T1000 (cell line): ENCODE measurements around the gene MAPT.
"Not testable (repeated sequence)": the region's sequence is repeated elsewhere in the genome, so short reads cannot be mapped to it uniquely, and the experiment has no call there.

ENCODE experiments used
- DNase-seq: peaks from one replicate; lab custom pipeline; 2025; ENCODE audit warnings: mixed read lengths; lab: John Stamatoyannopoulos, UW

MAPT gene

DNA sequence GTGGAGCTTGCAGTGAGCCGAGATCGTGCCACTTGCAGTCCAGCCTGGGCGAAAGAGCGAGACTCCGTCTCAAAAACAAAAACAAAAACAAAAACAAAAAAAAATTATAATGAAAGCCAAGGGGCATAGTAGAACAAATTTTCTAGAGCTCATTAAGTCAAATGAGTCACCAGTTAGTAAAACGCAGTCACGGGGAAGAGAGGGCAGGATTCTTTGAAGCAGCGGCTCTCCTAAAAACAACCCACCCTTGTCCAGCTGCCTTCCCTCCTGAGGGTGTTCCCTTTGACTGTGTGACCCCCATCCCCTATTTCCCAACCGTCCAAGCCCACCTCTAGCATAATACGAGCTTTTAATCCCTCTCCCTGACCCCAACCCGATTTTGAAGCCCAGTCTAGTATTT is 60.6 kb downstream of the MAPT start:
- DNase-seq, result no peak

DNA sequence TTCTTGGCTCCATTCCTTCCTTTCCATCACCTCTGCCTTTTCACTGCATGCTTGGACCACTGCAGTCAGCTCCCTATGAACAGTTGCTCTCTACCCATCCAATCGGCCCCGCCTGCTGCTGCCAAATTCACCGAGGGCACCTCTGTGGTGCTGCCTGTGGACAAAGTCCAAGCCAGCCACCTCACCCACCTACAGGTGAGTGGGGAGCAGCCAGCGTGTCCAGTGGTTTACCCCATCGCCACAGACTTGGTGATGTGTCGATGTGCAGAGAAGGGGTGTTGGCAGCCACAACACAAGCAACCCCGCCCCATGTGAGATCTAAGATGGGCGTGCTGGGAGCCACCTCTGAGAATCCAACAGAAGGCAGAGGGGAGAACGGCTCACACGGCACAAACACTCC is 61.0 kb downstream of the MAPT start:
- no peak for DNase-seq

DNA sequence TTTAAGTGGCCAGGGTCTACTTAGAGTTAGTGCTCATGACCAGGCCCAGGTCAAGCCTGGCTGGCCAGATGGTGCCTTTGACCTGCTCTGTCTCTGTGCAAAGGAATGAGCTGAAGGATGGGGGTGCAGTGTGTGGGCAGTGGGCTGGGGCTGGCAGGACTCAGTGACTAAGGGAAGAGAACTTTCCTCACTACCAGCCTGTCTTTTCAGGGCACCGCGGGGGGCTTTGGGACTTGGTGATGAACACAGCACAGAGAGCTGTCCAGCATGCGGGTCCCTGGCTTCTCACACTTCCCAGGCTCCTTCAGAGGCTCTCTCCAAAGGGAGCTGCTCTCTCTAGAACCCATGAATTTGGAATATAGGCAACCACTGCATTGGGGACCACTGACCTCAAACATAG is 61.7 kb downstream of the MAPT start:
- no peak for DNase-seq

DNA sequence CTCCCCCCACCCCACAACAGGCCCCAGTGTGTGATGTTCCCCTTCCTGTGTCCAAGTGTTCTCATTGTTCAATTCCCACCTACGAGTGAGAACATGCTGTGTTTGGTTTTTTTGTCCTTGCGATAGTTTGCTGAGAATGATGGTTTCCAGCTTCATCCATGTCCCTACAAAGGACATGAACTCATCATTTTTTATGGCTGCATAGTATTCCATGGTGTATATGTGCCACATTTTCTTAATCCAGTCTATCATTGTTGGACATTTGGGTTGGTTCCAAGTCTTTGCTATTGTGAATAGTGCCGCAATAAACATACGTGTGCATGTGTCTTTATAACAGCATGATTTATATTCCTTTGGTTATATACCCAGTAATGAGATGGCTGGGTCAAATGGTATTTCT is 62.4 kb downstream of the MAPT start:
- DNase-seq, result not testable (repeated sequence)

DNA sequence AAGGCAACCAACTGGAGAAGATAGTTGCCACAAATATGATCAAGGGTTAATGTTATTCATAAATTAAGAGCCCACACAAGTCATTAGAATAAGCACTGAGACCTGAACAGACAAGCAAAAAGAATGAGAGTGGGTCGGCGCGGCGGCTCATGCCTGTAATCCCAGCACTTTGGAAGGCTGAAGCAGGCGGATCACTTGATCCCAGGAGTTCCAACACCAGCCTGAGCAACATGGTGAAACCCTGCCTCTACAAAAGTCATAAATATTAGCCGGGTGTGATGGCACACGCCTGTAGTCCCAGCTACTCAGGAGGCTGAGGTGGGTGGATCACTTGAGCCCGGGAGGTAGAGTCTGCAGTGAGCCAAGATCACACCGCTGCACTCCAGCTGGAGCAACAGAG is 64.0 kb downstream of the MAPT start:
- no peak for DNase-seq

DNA sequence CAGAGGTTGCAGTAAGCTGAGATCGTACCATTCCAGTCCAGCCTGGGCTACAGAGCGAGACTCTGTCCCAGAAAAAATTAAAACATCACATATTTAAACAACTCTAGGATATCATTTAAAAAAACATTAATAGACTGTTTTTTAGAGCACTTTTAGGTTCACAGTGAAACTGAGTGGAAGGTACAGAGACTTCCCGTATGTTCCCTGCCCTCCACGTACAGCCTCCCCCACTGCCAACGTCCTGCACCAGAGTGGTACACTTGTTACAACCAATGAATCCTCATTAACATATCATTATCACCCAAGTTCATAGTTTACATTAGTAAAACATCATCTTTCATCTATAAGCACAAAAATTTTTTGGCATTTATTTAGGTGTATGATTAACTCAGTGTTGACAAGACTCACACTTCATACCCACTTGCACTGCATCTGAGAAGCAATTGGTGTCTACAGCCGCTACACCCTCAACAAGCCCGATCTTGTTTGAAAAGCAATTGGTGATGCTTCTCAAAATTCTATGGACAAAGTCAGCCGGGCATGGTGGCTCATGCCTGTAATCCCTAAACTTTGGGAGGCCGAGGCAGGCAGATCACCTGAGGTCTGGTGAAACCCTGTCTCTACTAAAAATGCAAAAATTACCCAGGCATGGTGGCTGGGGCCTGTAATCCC is 64.8 kb downstream of the MAPT start:
- no peak for DNase-seq

DNA sequence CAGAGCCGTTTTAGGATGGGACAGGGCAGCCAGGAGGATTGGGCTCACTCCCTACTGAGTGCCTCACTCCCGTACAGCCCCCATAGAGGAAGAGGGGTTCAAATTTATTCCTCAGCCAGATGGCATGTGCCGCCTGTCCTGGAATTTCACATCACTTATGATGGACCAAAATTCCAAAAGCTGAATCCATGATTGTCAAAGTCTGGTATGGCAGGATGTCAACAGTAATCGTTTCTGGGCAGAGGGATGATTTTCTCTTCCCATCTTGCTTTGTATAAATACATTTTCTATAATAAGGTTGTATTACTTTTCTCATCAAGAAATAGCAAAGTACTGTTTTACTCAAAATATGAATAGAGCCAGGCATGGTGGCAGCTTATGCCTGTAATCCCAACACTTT is 66.0 kb downstream of the MAPT start:
- no peak for DNase-seq

DNA sequence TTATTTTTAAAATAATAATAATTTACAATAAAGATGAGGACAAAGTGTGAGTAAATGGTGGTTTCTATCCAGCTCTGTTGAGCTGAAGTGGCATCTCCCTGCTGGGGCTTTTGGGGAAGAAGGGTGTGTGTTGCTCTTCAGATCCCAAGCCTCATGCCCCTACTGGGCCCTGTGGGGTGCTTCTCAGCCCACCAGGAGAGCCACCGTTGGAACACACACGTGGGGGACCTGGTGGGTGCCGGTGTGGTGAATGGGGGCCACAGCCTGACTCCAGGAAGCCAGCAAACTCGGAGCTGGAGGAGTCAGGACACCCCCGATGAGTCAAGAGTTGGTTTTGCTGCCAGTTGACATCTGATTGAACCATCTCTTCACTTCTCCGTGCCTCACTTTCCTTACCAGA is 66.9 kb downstream of the MAPT start:
- DNase-seq, result no peak

DNA sequence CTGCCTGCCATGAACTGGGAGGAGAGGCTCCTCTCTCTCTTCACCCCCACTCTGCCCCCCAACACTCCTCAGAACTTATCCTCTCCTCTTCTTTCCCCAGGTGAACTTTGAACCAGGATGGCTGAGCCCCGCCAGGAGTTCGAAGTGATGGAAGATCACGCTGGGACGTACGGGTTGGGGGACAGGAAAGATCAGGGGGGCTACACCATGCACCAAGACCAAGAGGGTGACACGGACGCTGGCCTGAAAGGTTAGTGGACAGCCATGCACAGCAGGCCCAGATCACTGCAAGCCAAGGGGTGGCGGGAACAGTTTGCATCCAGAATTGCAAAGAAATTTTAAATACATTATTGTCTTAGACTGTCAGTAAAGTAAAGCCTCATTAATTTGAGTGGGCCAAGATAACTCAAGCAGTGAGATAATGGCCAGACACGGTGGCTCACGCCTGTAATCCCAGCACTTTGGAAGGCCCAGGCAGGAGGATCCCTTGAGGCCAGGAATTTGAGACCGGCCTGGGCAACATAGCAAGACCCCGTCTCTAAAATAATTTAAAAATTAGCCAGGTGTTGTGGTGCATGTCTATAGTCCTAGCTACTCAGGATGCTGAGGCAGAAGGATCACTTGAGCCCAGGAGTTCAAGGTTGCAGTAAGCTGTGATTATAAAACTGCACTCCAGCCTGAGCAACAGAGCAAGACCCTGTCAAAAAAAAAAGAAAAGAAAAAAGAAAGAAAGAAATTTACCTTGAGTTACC is 68.0 kb downstream of the MAPT start:
- DNase-seq, result no peak

DNA sequence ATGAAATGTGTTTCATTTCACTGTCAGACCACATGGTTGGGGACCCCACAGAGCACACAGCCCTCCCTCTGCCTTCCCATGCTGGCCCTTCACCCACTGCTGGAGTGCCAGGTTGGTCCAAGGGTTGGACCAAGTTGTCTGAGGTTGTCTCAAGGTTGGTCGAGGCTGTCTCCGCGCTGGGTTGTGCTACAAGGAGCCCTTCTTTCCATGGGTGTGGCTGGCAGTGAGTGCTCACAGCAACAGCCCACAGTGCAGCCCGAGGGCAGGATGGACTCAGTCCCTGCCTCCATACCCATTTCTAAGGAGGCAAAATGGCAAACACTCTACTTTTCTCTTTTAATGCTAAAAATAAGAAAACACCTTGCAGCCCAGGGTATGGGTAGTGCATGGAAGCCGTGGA is 68.9 kb downstream of the MAPT start:
- no peak for DNase-seq

DNA sequence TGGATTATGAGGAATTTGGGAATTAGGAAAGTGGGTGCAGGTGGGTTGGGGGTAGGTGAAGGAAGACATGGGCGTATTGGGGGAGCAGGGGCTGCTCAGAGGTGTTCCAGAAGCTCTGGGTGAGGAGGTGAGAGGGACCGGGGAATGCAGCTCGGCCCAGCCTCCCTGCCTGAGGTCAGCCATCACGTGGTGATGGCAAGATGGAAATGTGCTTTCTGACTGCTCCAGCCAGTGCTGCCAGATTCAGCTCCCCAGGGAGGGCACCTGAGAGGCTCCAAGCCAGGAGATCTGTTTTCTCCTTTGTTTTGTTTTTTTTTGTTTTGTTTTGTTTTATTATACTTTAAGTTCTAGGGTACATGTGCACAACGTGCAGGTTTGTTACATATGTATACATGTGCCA is 69.5 kb downstream of the MAPT start:
- no peak for DNase-seq

DNA sequence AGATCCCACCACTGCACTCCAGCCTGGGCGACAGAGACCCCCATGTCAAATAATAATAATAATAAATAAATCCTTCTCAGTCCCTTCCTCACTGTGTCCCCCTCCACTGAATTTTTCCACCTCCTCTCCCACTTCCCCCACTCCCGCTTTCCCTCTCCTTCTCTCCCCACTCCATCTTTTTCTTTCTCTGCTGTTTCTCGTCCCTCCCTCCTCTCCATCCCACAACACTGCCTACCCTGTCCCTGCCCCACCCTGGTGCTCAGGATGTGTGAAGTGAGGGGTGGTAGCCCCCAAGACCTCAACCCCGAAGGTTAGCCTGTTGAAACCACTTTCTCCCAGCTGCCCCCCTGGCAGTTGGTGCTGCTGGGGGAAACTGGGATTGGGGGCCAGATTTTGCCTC is 70.3 kb downstream of the MAPT start:
- no peak for DNase-seq

DNA sequence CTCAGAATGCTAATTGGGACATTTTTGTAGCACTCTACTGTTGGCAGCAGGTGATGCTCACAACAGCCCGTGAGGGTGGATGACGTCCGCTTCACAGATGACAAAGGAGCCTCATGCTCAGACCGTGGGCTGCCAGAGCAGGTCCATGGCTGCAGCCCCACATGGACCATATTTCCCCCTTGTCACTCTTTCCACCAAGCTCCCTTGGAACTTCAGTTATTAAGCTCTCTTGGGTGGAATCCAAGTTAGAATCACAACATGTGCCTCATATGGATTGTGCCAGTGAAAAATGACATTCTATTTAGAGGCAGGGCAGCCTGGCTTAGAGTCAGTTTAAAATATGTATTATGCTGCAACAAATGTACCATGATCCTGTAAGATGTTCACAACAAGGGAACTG is 71.5 kb downstream of the MAPT start:
- no peak for DNase-seq

DNA sequence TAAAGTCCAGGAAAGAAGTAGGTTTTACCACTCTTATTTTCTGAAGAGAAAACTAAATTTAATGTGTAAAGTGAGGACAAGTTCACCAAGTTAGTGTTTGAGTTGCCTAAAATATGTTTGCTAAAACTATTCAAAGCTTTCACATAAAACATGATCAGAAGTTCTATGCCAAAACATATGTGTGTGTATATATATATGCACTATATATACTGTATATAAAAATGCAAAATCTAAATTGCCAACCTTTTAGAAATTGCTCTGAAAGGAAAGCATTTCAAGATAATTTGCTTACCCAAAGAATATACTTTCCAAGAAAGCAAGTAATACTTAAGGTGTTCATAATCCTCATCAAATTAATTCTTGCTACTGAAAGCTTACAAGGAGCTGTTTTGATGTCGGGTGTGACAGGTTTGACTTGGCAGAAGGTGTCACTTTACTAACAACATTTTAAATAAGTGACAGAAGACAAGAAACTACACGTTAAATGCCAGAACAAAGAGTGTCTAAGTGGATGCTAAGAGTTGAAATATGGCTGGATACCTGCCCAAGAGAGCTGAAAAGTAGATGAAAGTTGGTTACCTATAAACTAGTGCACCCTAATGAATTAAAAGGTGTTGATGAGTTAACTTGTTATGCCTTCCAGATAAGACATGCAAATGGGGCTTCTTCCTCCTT is 72.4 kb downstream of the MAPT start:
- DNase-seq, result no peak

DNA sequence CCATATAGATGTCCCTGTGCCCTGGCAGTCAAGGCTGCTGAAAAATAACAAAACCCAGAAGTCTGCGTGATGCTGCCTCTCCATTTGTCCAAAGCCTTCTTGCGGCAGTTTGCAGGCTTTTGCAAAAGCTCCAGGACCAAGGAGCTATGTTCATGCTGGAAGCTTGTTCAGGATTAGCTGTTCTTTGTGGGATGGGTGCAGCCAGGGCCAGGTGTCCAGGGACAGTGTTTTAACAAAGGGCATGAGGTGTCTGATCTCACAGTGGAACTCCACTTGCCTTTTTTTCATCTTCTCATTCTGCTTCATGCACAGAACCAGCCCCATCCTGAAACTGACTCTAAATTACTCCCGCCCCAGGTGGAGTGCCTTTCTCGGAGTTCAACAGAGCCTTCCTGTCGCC is 73.0 kb downstream of the MAPT start:
- no peak for DNase-seq

DNA sequence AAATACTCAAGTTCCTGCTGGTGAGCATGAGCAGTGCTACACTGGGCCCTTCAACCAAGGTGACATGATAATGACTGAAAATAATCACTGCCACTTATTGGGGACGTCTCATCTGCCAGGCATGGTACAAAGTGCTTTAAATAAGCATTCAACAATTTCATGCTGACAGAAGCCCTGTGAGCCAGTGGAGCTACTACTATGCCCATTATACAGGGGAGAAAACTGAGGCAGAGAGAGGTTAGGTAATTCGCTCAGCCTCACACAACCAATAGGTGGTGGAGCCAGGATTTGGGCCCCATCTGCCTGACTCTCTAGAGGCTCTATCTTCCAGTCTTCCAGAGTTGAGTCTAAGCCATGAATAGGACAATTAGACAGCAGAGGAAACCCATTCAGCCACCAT is 74.4 kb downstream of the MAPT start:
- DNase-seq, result no peak

DNA sequence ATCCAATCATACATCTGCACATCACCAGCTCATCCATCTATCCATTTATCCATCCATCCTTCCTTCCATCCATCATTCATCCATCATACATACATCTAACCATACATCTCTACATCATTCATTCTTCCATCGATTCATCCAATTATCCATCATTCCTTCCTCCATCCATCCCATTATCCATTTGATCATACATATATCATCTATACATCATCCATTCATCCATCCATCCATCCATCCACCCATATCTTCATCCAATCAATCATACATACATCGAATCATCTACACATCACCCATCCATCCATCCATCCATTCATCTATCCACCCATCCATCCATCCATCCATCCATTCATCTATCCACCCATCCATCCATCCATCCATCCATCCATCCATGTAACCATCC is 75.4 kb downstream of the MAPT start:
- no peak for DNase-seq

DNA sequence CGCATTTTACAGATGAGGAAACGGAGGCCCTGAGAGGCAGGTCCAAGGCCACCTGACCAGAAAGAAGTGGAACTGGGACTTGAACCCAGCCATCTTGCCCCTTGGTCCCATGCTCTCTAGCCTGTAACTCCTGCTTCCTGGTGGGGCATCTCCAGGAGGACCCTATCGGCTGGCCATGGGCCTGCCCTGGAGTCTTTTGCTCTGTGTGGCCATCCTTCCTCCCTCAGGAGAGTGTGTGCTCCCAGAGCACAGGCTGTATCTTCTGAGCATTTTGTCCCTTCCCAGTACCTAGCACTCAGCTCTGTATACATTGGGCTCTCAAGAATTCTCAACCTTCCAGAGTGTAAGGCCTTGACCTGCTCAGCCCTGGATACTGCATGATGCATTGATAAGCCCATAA is 76.3 kb downstream of the MAPT start:
- DNase-seq, result no peak

DNA sequence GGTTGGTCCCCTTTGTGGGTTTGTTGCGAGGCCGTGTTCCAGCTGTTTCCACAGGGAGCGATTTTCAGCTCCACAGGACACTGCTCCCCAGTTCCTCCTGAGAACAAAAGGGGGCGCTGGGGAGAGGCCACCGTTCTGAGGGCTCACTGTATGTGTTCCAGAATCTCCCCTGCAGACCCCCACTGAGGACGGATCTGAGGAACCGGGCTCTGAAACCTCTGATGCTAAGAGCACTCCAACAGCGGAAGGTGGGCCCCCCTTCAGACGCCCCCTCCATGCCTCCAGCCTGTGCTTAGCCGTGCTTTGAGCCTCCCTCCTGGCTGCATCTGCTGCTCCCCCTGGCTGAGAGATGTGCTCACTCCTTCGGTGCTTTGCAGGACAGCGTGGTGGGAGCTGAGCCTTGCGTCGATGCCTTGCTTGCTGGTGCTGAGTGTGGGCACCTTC is 77.4 kb downstream of the MAPT start:
- no peak for DNase-seq

DNA sequence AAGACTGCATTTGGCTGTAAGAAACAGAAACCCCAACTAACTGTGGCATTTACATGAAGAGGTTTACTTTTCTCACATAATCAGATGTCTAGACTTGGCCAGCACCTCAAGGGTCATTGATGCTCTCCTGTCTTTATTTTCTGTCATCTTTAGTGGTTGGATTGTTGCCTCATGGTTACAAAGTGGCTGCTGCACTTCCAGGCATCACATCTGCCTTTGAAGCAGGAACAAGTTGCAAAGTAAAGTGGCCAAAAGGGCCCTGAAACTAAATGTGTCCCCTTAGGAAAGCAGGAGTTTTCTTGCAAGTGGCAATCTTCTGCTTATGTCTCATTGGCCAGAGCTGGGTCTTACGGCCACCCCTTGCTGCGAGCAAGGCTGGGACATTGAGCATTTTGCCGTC is 78.2 kb downstream of the MAPT start:
- DNase-seq, result no peak

DNA sequence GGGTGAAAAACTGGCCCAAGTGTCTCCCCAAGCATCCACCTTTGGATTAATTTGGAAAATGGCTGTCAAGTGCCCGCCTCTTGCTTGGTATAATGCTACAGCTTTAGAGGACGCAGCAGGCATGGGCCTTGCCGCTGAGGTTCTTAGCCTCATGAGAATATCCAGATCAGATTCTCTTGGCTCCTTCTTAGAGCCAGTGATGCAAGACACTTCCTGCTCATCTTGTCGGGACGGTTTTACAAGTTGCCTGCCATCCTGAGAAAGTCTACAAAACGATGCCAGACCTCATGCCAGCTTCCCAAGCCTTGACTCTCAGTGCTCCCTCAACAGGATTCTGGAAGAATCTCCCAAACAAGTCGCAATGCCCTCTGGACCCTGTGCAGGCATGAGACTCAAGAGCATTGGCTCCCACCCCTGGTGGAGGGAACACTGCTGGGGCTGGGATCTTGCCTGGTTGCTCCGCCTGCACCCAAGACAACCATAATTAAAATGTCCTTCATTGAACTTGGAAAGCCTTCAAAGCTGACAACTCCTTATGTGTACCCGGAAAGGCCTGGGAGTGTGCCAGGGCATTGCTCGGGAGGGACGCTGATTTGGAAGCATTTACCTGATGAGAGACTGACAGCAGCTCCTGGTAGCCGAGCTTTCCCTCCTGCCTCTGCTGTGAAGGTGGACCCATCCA is 78.9 kb downstream of the MAPT start:
- DNase-seq, result no peak

DNA sequence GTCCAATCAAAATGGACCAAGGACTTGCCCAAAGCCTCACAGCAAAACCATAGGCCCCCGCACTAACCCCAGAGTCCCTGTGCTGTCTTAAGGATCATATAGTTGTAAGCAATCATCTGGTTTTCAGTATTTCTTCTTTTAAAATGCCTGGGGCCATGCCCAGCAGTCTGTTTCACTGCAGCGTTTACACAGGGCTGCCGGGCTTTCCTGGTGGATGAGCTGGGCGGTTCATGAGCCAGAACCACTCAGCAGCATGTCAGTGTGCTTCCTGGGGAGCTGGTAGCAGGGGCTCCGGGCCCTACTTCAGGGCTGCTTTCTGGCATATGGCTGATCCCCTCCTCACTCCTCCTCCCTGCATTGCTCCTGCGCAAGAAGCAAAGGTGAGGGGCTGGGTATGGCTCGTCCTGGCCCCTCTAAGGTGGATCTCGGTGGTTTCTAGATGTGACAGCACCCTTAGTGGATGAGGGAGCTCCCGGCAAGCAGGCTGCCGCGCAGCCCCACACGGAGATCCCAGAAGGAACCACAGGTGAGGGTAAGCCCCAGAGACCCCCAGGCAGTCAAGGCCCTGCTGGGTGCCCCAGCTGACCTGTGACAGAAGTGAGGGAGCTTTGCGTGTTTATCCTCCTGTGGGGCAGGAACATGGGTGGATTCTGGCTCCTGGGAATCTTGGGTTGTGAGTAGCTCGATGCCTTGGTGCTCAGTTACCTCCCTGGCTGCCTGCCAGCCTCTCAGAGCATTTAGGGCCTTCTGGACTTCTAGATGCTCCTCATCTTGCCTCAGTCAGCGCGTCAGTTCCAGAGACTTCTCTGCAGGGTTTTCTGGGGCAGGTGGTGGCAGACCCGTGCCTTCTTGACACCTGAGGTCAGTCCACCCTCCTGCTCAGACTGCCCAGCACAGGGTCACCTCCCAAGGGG is 79.8 kb downstream of the MAPT start:
- no peak for DNase-seq
